HepG2 (cell line): ENCODE measurements around the gene COASY. TPM values are rescaled to one million over a fixed set of nuclear protein-coding genes. Genes with fewer than 3 reads are reported as not detected.

Source experiments
- EEA1 ChIP-seq: sonication (generic); formaldehyde crosslinking; IDR thresholded peaks from 2 replicates; pipeline ENCODE4 v1.5.1; 2020; ENCODE audit warnings: mild to moderate bottlenecking, missing genetic modification reagents, borderline replicate concordance
- HNRNPK ChIP-seq: fragments of 200-400 bp; formaldehyde crosslinking; IDR thresholded peaks from 2 replicates; pipeline ENCODE4 v1.6.1; 2018; ENCODE audit warnings: low read length, low read depth, moderate library complexity, mild to moderate bottlenecking; ENCODE audit not compliant: poor library complexity, severe bottlenecking
- JARID2 ChIP-seq: sonication (generic); formaldehyde crosslinking; IDR thresholded peaks from 2 replicates; pipeline ENCODE4 v1.8.1; 2023; ENCODE audit warnings: missing genetic modification reagents, inconsistent platforms; ENCODE audit not compliant: insufficient replicate concordance
- KAT8 ChIP-seq: IDR thresholded peaks from 2 replicates; pipeline ENCODE4 v1.6.1; 2016; ENCODE audit warnings: missing genetic modification reagents, missing compliant biosample characterization
- SALL1 ChIP-seq: sonication (generic); formaldehyde crosslinking; IDR thresholded peaks from 2 replicates; pipeline ENCODE4 v1.8.0; 2022; ENCODE audit warnings: mild to moderate bottlenecking, missing genetic modification reagents
- SMAD3 ChIP-seq: sonication (generic); formaldehyde crosslinking; IDR thresholded peaks from 2 replicates; pipeline ENCODE4 v1.4.0; 2020; ENCODE audit warnings: missing genetic modification reagents
- SOX6 ChIP-seq, 2 experiments: fragments of 450-650 bp in 1 of 2; sonication (generic) in 1 of 2; formaldehyde crosslinking in 1 of 2; IDR thresholded peaks; 2 replicates each; pipeline versions ENCODE4 v1.4.0 to v1.6.1; 2017 to 2020; ENCODE audit warnings: antibody characterized with exemption in 1 of 2, mild to moderate bottlenecking in 1 of 2, missing genetic modification reagents in 1 of 2
- ZBED4 ChIP-seq: sonication (generic); formaldehyde crosslinking; IDR thresholded peaks from 2 replicates; pipeline ENCODE4 v1.4.0; 2020; ENCODE audit warnings: missing genetic modification reagents, borderline replicate concordance
- ZNF251 ChIP-seq: sonication (generic); formaldehyde crosslinking; IDR thresholded peaks from 2 replicates; pipeline ENCODE4 v1.9.0; 2021; ENCODE audit warnings: mild to moderate bottlenecking, missing genetic modification reagents
- ZNF530 ChIP-seq: sonication (generic); formaldehyde crosslinking; IDR thresholded peaks from 2 replicates; pipeline ENCODE4 v1.5.0; 2020; ENCODE audit warnings: low read depth, mild to moderate bottlenecking, missing genetic modification reagents
- ZSCAN20 ChIP-seq: sonication (generic); formaldehyde crosslinking; IDR thresholded peaks from 2 replicates; pipeline ENCODE4 v1.4.0; 2020; ENCODE audit warnings: missing genetic modification reagents, mild to moderate bottlenecking, borderline replicate concordance
- polyA plus RNA-seq, 8 experiments: library from polyadenylated mRNA; depleted of rRNA in 3 of 8; stranded (reverse) in 7 of 8; unstranded in 1 of 8; fragments of >200 nt; fragmentation: Illumina TruSeq in 4 of 8; extraction: Trizol in 4 of 8; gene quantifications; 2 replicates each; pipeline versions ENCODE4 v1.2.1 to v1.2.3, GENCODE V29; 2011 to 2016; ENCODE audit warnings: low read depth in 4 of 8, missing spikeins in 1 of 8, mixed read lengths in 1 of 8; ENCODE audit not compliant: insufficient read depth in 1 of 8
- total RNA-seq, 5 experiments: library from RNA; depleted of rRNA; stranded (reverse); fragments of >200 nt; fragmentation: Illumina TruSeq; extraction: Trizol; gene quantifications; 2 replicates each; pipeline ENCODE4 v1.2.3, GENCODE V29; 2016; ENCODE audit warnings: low read depth in 1 of 5
- TF ChIP-seq, protein P1 (sequence below): sonication (generic); formaldehyde crosslinking; IDR thresholded peaks from 2 replicates; pipeline ENCODE4 v1.4.0; 2020; ENCODE audit warnings: low read depth, mild to moderate bottlenecking, missing genetic modification reagents
- TF ChIP-seq, protein P2 (sequence below): sonication (generic); formaldehyde crosslinking; IDR thresholded peaks from 2 replicates; pipeline ENCODE4 v1.4.0; 2020; ENCODE audit warnings: mild to moderate bottlenecking, missing genetic modification reagents
- TF ChIP-seq, protein P3 (sequence below): sonication (generic); formaldehyde crosslinking; IDR thresholded peaks from 2 replicates; pipeline ENCODE4 v1.9.0; 2021; ENCODE audit warnings: missing genetic modification reagents, borderline replicate concordance
- TF ChIP-seq, protein P4 (sequence below), 2 experiments: IDR thresholded peaks; 2 replicates each; pipeline ENCODE4 v1.6.1; 2011 to 2012; ENCODE audit warnings: low read length in 2 of 2, borderline replicate concordance in 1 of 2, low read depth in 1 of 2, mild to moderate bottlenecking in 1 of 2, moderate library complexity in 1 of 2

The COASY gene
- total and polyA plus RNA-seq, 2 of the 13 experiments (the other 11 are each of a cell fraction or from before 2014, with no cell fraction given): 90.7 to 125 TPM

GRCh38 chr17:42519546-42520491, 42.1 kb upstream of the COASY start (continued):
- no peak for TF ChIP-seq ZBED4 (CRISPR knock-in tag)
- TF ChIP-seq ZSCAN20 (CRISPR knock-in tag): no peak
- TF ChIP-seq, protein P1, sequence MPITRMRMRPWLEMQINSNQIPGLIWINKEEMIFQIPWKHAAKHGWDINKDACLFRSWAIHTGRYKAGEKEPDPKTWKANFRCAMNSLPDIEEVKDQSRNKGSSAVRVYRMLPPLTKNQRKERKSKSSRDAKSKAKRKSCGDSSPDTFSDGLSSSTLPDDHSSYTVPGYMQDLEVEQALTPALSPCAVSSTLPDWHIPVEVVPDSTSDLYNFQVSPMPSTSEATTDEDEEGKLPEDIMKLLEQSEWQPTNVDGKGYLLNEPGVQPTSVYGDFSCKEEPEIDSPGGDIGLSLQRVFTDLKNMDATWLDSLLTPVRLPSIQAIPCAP (CRISPR knock-in tag): 0 out of 2 replicates have a peak, but pooled peaks have one; percentile 34
- no peak for TF ChIP-seq KAT8 (CRISPR knock-in tag)
- no peak for TF ChIP-seq ZNF530 (CRISPR knock-in tag)
- no peak for TF ChIP-seq ZNF251 (CRISPR knock-in tag)
- no peak for TF ChIP-seq SMAD3 (CRISPR knock-in tag)
- TF ChIP-seq, protein P2, sequence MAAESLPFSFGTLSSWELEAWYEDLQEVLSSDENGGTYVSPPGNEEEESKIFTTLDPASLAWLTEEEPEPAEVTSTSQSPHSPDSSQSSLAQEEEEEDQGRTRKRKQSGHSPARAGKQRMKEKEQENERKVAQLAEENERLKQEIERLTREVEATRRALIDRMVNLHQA (CRISPR knock-in tag): no peak
- no peak for TF ChIP-seq HNRNPK
- TF ChIP-seq JARID2 (CRISPR knock-in tag): no peak
- TF ChIP-seq, protein P3, sequence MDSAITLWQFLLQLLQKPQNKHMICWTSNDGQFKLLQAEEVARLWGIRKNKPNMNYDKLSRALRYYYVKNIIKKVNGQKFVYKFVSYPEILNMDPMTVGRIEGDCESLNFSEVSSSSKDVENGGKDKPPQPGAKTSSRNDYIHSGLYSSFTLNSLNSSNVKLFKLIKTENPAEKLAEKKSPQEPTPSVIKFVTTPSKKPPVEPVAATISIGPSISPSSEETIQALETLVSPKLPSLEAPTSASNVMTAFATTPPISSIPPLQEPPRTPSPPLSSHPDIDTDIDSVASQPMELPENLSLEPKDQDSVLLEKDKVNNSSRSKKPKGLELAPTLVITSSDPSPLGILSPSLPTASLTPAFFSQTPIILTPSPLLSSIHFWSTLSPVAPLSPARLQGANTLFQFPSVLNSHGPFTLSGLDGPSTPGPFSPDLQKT (CRISPR knock-in tag): no peak
- no peak; the same call in 1 of the 2 replicates for TF ChIP-seq EEA1 (CRISPR knock-in tag)
- TF ChIP-seq, protein P4, sequence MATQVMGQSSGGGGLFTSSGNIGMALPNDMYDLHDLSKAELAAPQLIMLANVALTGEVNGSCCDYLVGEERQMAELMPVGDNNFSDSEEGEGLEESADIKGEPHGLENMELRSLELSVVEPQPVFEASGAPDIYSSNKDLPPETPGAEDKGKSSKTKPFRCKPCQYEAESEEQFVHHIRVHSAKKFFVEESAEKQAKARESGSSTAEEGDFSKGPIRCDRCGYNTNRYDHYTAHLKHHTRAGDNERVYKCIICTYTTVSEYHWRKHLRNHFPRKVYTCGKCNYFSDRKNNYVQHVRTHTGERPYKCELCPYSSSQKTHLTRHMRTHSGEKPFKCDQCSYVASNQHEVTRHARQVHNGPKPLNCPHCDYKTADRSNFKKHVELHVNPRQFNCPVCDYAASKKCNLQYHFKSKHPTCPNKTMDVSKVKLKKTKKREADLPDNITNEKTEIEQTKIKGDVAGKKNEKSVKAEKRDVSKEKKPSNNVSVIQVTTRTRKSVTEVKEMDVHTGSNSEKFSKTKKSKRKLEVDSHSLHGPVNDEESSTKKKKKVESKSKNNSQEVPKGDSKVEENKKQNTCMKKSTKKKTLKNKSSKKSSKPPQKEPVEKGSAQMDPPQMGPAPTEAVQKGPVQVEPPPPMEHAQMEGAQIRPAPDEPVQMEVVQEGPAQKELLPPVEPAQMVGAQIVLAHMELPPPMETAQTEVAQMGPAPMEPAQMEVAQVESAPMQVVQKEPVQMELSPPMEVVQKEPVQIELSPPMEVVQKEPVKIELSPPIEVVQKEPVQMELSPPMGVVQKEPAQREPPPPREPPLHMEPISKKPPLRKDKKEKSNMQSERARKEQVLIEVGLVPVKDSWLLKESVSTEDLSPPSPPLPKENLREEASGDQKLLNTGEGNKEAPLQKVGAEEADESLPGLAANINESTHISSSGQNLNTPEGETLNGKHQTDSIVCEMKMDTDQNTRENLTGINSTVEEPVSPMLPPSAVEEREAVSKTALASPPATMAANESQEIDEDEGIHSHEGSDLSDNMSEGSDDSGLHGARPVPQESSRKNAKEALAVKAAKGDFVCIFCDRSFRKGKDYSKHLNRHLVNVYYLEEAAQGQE (IDR thresholded peaks at IDR 0.05; ENCODE audit: borderline replicate concordance in 1 of 2, low read depth in 1 of 2, low read length in 2 of 2): peak; percentile 2 to 71; a peak in 3 of 4 replicates
- peak; percentile 73 for TF ChIP-seq SALL1 (CRISPR knock-in tag)
- no peak for TF ChIP-seq SOX6 (IDR thresholded peaks at IDR 0.05)
- TF ChIP-seq SOX6 (CRISPR knock-in tag; IDR thresholded peaks at IDR 0.05): no peak
